MM.1S (cell line): ENCODE results near the gene CHAMP1.
A peak's percentile ranks its signal among the peaks of the same experiment; 100 is the strongest.
"Not testable (repeated sequence)": the region's sequence is repeated elsewhere in the genome, so short reads cannot be mapped to it uniquely, and the experiment has no call there.

Experiments used
- DNase-seq: peaks from one replicate; pipeline ENCODE4 v3.0.0-alpha.2; 2015
- H2AFZ ChIP-seq: fragments of 300-600 bp; sonication (generic); 2 replicates; pipeline ENCODE4 v1.6.0; 2016; ENCODE audit warnings: antibody characterized with exemption, low read length
- H3F3A ChIP-seq: fragments of 300-600 bp; sonication (generic); 2 replicates; pipeline ENCODE4 v1.6.1; 2016; ENCODE audit warnings: mild to moderate bottlenecking, antibody characterized with exemption, low read length, moderate library complexity, mixed read lengths; ENCODE audit not compliant: insufficient read depth
- H3K27ac ChIP-seq: fragments of 300-600 bp; sonication (generic); 2 replicates; pipeline ENCODE4 v1.5.1; 2016; ENCODE audit warnings: mild to moderate bottlenecking, low read length
- H3K27me3 ChIP-seq: fragments of 300-600 bp; sonication (generic); replicated peaks from 2 replicates; pipeline ENCODE4 v1.6.0; 2016; ENCODE audit warnings: low read length; ENCODE audit not compliant: insufficient read depth
- H3K36me3 ChIP-seq: fragments of 300-600 bp; sonication (generic); replicated peaks from 2 replicates; pipeline ENCODE4 v1.6.1; 2016; ENCODE audit warnings: mild to moderate bottlenecking, low read length, mixed read lengths; ENCODE audit not compliant: insufficient read depth
- H3K4me1 ChIP-seq: fragments of 300-600 bp; sonication (generic); 2 replicates; pipeline ENCODE4 v1.6.1; 2016; ENCODE audit warnings: low read length, mixed read lengths
- H3K4me2 ChIP-seq: fragments of 300-600 bp; sonication (generic); 2 replicates; pipeline ENCODE4 v1.6.0; 2016; ENCODE audit warnings: low read depth, low read length
- H3K4me3 ChIP-seq: fragments of 300-600 bp; sonication (generic); 2 replicates; pipeline ENCODE4 v1.5.1; 2016; ENCODE audit warnings: low read length, mixed read lengths
- H3K79me2 ChIP-seq: fragments of 300-600 bp; sonication (generic); 2 replicates; pipeline ENCODE4 v1.6.1; 2016; ENCODE audit warnings: mixed run types, low read length, mixed read lengths
- H3K9ac ChIP-seq: fragments of 300-600 bp; sonication (generic); 2 replicates; pipeline ENCODE4 v1.6.1; 2016; ENCODE audit warnings: low read length, mixed read lengths
- H3K9me2 ChIP-seq: fragments of 300-600 bp; sonication (generic); replicated peaks from 2 replicates; pipeline ENCODE4 v1.6.1; 2016; ENCODE audit warnings: mild to moderate bottlenecking, low read length, mixed read lengths; ENCODE audit not compliant: insufficient read depth
- H3K9me3 ChIP-seq: fragments of 300-600 bp; sonication (generic); replicated peaks from 2 replicates; pipeline ENCODE4 v1.6.1; 2016; ENCODE audit warnings: mild to moderate bottlenecking, low read length, mixed read lengths; ENCODE audit not compliant: insufficient read depth
- H4K20me1 ChIP-seq: fragments of 300-600 bp; sonication (generic); 2 replicates; pipeline ENCODE4 v1.6.1; 2016; ENCODE audit warnings: mild to moderate bottlenecking, low read length, moderate library complexity, mixed read lengths; ENCODE audit not compliant: insufficient read depth
- EZH2 ChIP-seq: fragments of 300-600 bp; sonication (generic); optimal IDR thresholded peaks from 2 replicates; pipeline ENCODE3; 2017; ENCODE audit warnings: low read depth, mild to moderate bottlenecking, antibody characterized with exemption, low read length, mixed read lengths
- EZH2phosphoT487 ChIP-seq: fragments of 300-600 bp; sonication (generic); IDR thresholded peaks from 2 replicates; pipeline ENCODE4 v1.6.1; 2018; ENCODE audit warnings: antibody characterized with exemption, low read length
- TF ChIP-seq, protein P1 (sequence below): fragments of 300-600 bp; sonication (generic); IDR thresholded peaks from 2 replicates; pipeline ENCODE4 v1.5.1; 2016; ENCODE audit warnings: antibody characterized with exemption, low read length, mixed read lengths

Gene CHAMP1

DNA sequence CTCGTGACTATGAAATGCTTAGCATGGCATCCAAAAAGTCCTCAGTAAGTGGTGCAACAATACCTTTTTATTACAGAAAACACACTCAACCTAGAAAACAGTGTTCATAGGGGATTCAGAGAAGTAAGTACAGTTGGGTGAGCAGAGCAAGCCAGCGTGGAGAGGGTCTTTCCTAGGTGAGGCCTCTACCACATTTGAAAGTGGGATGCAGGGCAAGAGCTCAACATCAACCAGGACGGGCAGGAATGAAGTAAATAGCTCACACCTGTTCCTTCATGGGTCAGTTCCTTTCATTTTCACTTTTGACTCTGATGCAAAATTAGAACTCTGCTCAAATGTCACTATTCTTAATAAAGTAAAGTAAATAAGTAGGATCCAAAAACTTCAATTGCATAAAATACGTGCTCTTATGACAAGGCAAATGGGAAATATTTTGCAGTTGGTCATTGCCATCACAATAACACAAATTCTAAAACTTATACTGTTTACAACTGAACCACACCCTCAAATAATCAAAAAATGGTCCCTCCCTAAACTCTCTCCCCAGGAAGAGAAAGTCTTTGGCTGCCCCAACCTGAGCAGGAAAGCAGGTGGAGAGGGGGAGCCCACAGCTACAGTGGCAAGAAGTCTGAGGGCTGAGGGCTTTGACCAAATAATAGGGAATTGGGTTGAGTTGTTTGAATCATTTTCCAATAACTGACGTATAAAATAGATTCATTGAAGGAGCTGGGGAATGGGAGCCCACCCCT, 20.2 kb downstream of the CHAMP1 start:
- no peaks in the 10 kb centered on the region for H4K20me1 ChIP-seq
- no peaks in the 10 kb centered on the region for H3K36me3 ChIP-seq
- H3K4me2 ChIP-seq = peak overlapping the region; percentile 64
- H3K27me3 ChIP-seq = no peaks in the 10 kb centered on the region
- H3K27ac ChIP-seq = peak overlapping the region; percentile 69; the same call in 1 of the 2 replicates
- H3K9me3 ChIP-seq = no peaks in the 10 kb centered on the region
- peaks cover 24% of the 10 kb centered on the region for H3F3A ChIP-seq
- peaks cover 32% of the 10 kb centered on the region for H3K4me1 ChIP-seq
- H3K9ac ChIP-seq = peak overlapping the region; percentile 17; the same call in 1 of the 2 replicates
- H3K79me2 ChIP-seq = no peaks in the 10 kb centered on the region
- TF ChIP-seq EZH2phosphoT487 (no peak), EZH2 (no peak)
- TF ChIP-seq, protein P1, sequence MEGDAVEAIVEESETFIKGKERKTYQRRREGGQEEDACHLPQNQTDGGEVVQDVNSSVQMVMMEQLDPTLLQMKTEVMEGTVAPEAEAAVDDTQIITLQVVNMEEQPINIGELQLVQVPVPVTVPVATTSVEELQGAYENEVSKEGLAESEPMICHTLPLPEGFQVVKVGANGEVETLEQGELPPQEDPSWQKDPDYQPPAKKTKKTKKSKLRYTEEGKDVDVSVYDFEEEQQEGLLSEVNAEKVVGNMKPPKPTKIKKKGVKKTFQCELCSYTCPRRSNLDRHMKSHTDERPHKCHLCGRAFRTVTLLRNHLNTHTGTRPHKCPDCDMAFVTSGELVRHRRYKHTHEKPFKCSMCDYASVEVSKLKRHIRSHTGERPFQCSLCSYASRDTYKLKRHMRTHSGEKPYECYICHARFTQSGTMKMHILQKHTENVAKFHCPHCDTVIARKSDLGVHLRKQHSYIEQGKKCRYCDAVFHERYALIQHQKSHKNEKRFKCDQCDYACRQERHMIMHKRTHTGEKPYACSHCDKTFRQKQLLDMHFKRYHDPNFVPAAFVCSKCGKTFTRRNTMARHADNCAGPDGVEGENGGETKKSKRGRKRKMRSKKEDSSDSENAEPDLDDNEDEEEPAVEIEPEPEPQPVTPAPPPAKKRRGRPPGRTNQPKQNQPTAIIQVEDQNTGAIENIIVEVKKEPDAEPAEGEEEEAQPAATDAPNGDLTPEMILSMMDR = no peak
- DNase-seq = peak; percentile 44
- peak overlapping the region; percentile 58 for H2AFZ ChIP-seq
- H3K4me3 ChIP-seq = peak overlapping the region; percentile 43
- no peaks in the 10 kb centered on the region for H3K9me2 ChIP-seq

DNA sequence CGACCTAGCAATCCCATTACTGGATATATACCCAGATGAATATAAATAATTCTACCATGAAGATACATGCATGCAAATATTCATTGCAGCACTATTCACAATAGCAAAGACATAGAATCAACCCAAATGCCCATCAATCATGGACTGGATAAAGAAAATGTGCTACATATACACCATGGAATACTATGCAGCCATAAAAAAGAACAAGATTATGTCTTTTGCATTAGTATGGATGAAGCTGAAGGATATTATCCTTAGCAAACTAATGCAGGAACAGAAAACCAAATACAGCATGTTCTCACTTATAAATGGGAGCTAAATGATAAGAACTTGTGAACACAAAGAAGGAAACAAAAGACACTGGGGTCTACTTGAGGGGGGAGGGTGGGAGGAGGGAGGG, 22.2 kb downstream of the CHAMP1 start:
- H3K27me3 ChIP-seq, H3K9me2 ChIP-seq, H3K79me2 ChIP-seq, H3K4me2 ChIP-seq, H3K36me3 ChIP-seq, H3K4me3 ChIP-seq, DNase-seq, H3K9ac ChIP-seq, H3K27ac ChIP-seq, H4K20me1 ChIP-seq, H3K9me3 ChIP-seq, H2AFZ ChIP-seq: not testable (repeated sequence)
- Histone ChIP-seq H3K4me1 (peaks cover 44% of the 10 kb centered on the region), H3F3A (peaks cover 38% of the 10 kb centered on the region)

DNA sequence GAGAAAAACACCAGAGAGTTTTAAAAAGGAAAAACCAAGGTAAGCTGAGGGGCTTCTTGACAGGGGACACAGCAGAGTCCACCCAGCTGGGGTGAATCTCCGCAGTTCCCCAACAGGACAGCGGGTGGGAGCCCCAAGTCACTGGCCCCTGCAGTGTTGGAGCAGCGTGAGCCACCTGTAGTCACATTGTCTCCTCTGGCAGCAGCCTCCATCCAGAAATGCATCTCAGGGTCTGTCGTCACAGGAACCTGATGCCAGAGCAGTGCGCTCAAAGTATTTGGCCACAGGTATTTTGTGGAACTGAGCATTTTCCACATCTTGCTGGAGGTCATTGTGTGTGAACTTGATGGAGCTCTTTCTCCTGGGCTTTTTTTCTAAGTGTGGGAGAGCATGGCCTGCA, 24.7 kb downstream of the CHAMP1 start:
- H3K9ac ChIP-seq = no peak overlapping the region; the same call in 1 of the 2 replicates
- no peaks in the 10 kb centered on the region for H3K79me2 ChIP-seq
- TF ChIP-seq EZH2phosphoT487 = no peak
- TF ChIP-seq, protein P1 = no peak
- no peak for TF ChIP-seq EZH2
- no peaks in the 10 kb centered on the region for H3K9me2 ChIP-seq
- no peaks in the 10 kb centered on the region for H3K9me3 ChIP-seq
- H3K4me2 ChIP-seq = peak overlapping the region; percentile 68; the same call in 1 of the 2 replicates
- H3F3A ChIP-seq = peaks cover 28% of the 10 kb centered on the region
- no peak overlapping the region for H2AFZ ChIP-seq
- H3K36me3 ChIP-seq = no peaks in the 10 kb centered on the region
- no peak overlapping the region for H3K27ac ChIP-seq
- no peaks in the 10 kb centered on the region for H3K27me3 ChIP-seq
- H4K20me1 ChIP-seq = no peaks in the 10 kb centered on the region
- peaks cover 32% of the 10 kb centered on the region for H3K4me1 ChIP-seq
- H3K4me3 ChIP-seq = no peak overlapping the region
- no peak for DNase-seq

DNA sequence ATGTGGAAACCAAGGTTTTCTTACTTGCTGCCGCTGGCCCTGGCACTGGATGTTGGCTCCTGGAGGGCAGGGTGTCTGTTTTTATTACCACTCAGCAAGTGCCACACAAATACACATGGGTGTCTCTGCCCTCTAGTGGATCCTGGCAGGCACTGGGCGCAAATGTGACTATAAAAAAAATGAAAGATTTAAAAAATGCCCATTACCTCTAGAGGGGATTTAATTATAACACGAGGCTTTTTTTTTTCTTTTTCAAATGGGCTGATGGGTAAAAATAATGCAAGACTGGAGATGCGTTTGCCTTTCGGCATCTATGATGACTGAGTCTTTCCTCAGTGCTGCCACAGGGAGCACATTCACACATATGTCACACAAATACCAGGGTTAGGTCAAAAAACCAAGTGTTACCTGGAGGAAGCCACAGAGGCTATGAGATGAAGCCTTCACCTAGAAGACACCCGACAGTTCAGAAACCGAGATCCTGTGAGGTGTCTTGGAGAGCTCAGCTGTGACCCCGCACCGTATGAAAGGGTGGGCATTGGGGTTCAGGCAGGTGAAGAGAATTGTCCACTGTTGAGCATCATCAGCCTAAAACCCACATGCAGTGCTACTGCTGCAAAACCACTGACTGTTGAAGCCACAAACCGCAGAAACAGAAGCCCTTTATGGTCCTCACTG, 25.7 kb downstream of the CHAMP1 start:
- H3K27me3 ChIP-seq = no peaks in the 10 kb centered on the region
- no peak for TF ChIP-seq EZH2phosphoT487
- TF ChIP-seq, protein P1 = peak; percentile 86
- no peak for TF ChIP-seq EZH2
- H3K4me1 ChIP-seq = peaks cover 22% of the 10 kb centered on the region
- H3F3A ChIP-seq = peaks cover 18% of the 10 kb centered on the region
- no peaks in the 10 kb centered on the region for H3K9me2 ChIP-seq
- peak overlapping the region; percentile 72 for H2AFZ ChIP-seq
- H3K36me3 ChIP-seq = no peaks in the 10 kb centered on the region
- H3K4me2 ChIP-seq = peak overlapping the region; percentile 68; the same call in 1 of the 2 replicates
- no peaks in the 10 kb centered on the region for H3K79me2 ChIP-seq
- H3K4me3 ChIP-seq = peak overlapping the region; percentile 28; the same call in 1 of the 2 replicates
- H3K9me3 ChIP-seq = no peaks in the 10 kb centered on the region
- H3K27ac ChIP-seq = peak overlapping the region; percentile 59; the same call in 1 of the 2 replicates
- peak overlapping the region; percentile 39 for H3K9ac ChIP-seq
- peak; percentile 81 for DNase-seq
- no peaks in the 10 kb centered on the region for H4K20me1 ChIP-seq
